Smooth muscle cell (in vitro differentiated cells): Measurements from ENCODE around the gene STEAP1. TPM values are rescaled to one million over a fixed set of nuclear protein-coding genes. Genes with fewer than 3 reads are reported as not detected.

Experiments
- DNase-seq: peaks from one replicate; lab custom pipeline; 2025; ENCODE audit not compliant: unreplicated experiment; lab: John Stamatoyannopoulos, UW
- H2AFZ ChIP-seq: fragments of 200-600 bp; sonication (generic); 2 replicates; pipeline ENCODE4 v1.6.0; 2016; ENCODE audit warnings: antibody characterized with exemption, low read depth, mild to moderate bottlenecking
- H3F3A ChIP-seq: fragments of 200-600 bp; sonication (generic); 2 replicates; pipeline ENCODE4 v1.6.0; 2017; ENCODE audit warnings: antibody characterized with exemption, low read depth
- H3K27ac ChIP-seq: fragments of 200-600 bp; sonication (generic); 2 replicates; pipeline ENCODE4 v1.5.1; 2016; ENCODE audit warnings: low read depth, mild to moderate bottlenecking
- H3K27me3 ChIP-seq: fragments of 200-600 bp; sonication (generic); 2 replicates; pipeline ENCODE4 v1.6.1; 2016; ENCODE audit warnings: low read depth, mild to moderate bottlenecking
- H3K36me3 ChIP-seq: fragments of 200-600 bp; sonication (generic); 2 replicates; pipeline ENCODE4 v1.5.1; 2016; ENCODE audit warnings: low read depth
- H3K4me1 ChIP-seq: fragments of 200-600 bp; sonication (generic); 2 replicates; pipeline ENCODE4 v1.5.1; 2016; ENCODE audit warnings: low read depth
- H3K4me2 ChIP-seq: fragments of 200-600 bp; sonication (generic); 2 replicates; pipeline ENCODE4 v1.6.0; 2016; ENCODE audit warnings: mild to moderate bottlenecking
- H3K4me3 ChIP-seq: fragments of 200-600 bp; sonication (generic); 2 replicates; pipeline ENCODE4 v1.5.1; 2016; ENCODE audit warnings: mild to moderate bottlenecking
- H3K79me2 ChIP-seq: fragments of 200-600 bp; sonication (generic); 2 replicates; pipeline ENCODE4 v1.6.0; 2016; ENCODE audit warnings: low read depth, mild to moderate bottlenecking
- H3K9ac ChIP-seq: fragments of 200-600 bp; sonication (generic); 2 replicates; pipeline ENCODE4 v1.6.0; 2016; ENCODE audit warnings: low read depth
- H3K9me3 ChIP-seq: fragments of 200-600 bp; sonication (generic); replicated peaks from 2 replicates; pipeline ENCODE4 v1.5.1; 2016; ENCODE audit warnings: low read depth
- H4K20me1 ChIP-seq: fragments of 200-600 bp; sonication (generic); 2 replicates; pipeline ENCODE4 v1.6.0; 2016; ENCODE audit warnings: low read depth
- CTCF ChIP-seq: fragments of 200-600 bp; sonication (generic); IDR thresholded peaks from 2 replicates; pipeline ENCODE4 v1.5.1; 2017; ENCODE audit warnings: borderline replicate concordance, mild to moderate bottlenecking, antibody characterized with exemption; ENCODE audit not compliant: insufficient read depth, poor library complexity, severe bottlenecking
- WGBS: methylation state at CpG from one replicate; pipeline ENCODE4 v1.1.7; 2016; ENCODE audit warnings: low lambda C conversion rate; 5-methylcytosine and 5-hydroxymethylcytosine counted together
- polyA plus RNA-seq: library from polyadenylated mRNA; unstranded; fragments of >200 nt; fragmentation: Nextera tagmentation; extraction: Ambion mirVana; gene quantifications from 2 replicates; pipeline ENCODE4 v1.2.1, GENCODE V29; 2016
- total RNA-seq: library from RNA; depleted of rRNA; stranded (reverse); fragments of >200 nt; gene quantifications from 2 replicates; pipeline ENCODE4 v1.2.3, GENCODE V29; 2014

STEAP1 gene
- total and polyA plus RNA-seq, 2 experiments from 2014 or later, result 0.48 to 2.1 TPM

GRCh38 chr7:90209776-90210175 is 55.5 kb downstream of the STEAP1 start:
- H3K79me2 ChIP-seq, result no peaks in the 10 kb centered on the region
- no peak overlapping the region for H2AFZ ChIP-seq
- peaks cover 4% of the 10 kb centered on the region for H3F3A ChIP-seq
- H3K27ac ChIP-seq, result no peak overlapping the region
- H3K4me3 ChIP-seq, result no peak overlapping the region
- no peak overlapping the region for H3K4me2 ChIP-seq
- no peaks in the 10 kb centered on the region for H4K20me1 ChIP-seq
- H3K27me3 ChIP-seq, result peaks cover 7% of the 10 kb centered on the region
- peaks cover 5% of the 10 kb centered on the region for H3K4me1 ChIP-seq
- no peaks in the 10 kb centered on the region for H3K9me3 ChIP-seq
- WGBS, result 69% methylated on average over 1 of the region's 1 CpG
- H3K36me3 ChIP-seq, result no peaks in the 10 kb centered on the region
- no peak for TF ChIP-seq CTCF
- no peak for DNase-seq
- no peak overlapping the region for H3K9ac ChIP-seq

- Histone ChIP-seq H4K20me1 (no peaks in the 10 kb centered on the region), H3K4me1 (peaks cover 5% of the 10 kb centered on the region), H3K27ac (no peak overlapping the region), H3K79me2 (no peaks in the 10 kb centered on the region), H2AFZ (peak overlapping the region; percentile 97), H3K36me3 (no peaks in the 10 kb centered on the region), H3K27me3 (peaks cover 7% of the 10 kb centered on the region), H3K9ac (no peak overlapping the region), H3K4me2 (peak overlapping the region; percentile 97), H3F3A (peaks cover 4% of the 10 kb centered on the region), H3K4me3 (peak overlapping the region; percentile 75), H3K9me3 (no peaks in the 10 kb centered on the region)
- no peak for DNase-seq
- 57% methylated on average over 5 of the region's 5 CpGs for WGBS
- no peak for TF ChIP-seq CTCF
These were observed 56.2 kb downstream of the STEAP1 start for GRCh38 chr7:90210475-90210874.

GRCh38 chr7:90210981-90211380 is 56.7 kb downstream of the STEAP1 start:
- WGBS, result 7% methylated on average over 11 of the region's 11 CpGs
- no peak for DNase-seq
- peak overlapping the region; percentile 97 for H3K4me2 ChIP-seq
- no peaks in the 10 kb centered on the region for H3K36me3 ChIP-seq
- peak overlapping the region; percentile 97 for H2AFZ ChIP-seq
- peak overlapping the region; percentile 75 for H3K4me3 ChIP-seq
- no peak for TF ChIP-seq CTCF
- H3K9ac ChIP-seq, result no peak overlapping the region
- no peak overlapping the region for H3K27ac ChIP-seq
- peaks cover 5% of the 10 kb centered on the region for H3K4me1 ChIP-seq
- H3F3A ChIP-seq, result peaks cover 4% of the 10 kb centered on the region
- no peaks in the 10 kb centered on the region for H3K9me3 ChIP-seq
- no peaks in the 10 kb centered on the region for H3K79me2 ChIP-seq
- H3K27me3 ChIP-seq, result peaks cover 7% of the 10 kb centered on the region
- H4K20me1 ChIP-seq, result no peaks in the 10 kb centered on the region

GRCh38 chr7:90211391-90212148 is 57.3 kb downstream of the STEAP1 start, which contains the start of gene STEAP2:
TSS of gene STEAP2 (plus strand) at chr7:90211740. CDS start at chr7:90225083, 13,343 bp downstream.
- H3K9me3 ChIP-seq, result no peaks in the 10 kb centered on the region
- no peaks in the 10 kb centered on the region for H3K79me2 ChIP-seq
- peak within 1 kb of the TSS; percentile 97 for H2AFZ ChIP-seq
- H3K4me1 ChIP-seq, result peaks cover 5% of the 10 kb centered on the region
- no peaks in the 10 kb centered on the region for H4K20me1 ChIP-seq
- H3K27ac ChIP-seq, result no peak within 1 kb of the TSS
- H3K9ac ChIP-seq, result no peak within 1 kb of the TSS
- peak; percentile 57 for TF ChIP-seq CTCF
- DNase-seq, result peak; percentile 65
- whole genome bisulfite sequencing, result 1% methylated on average over 54 of the region's 73 CpGs
- peak within 1 kb of the TSS; percentile 75 for H3K4me3 ChIP-seq
- peak within 1 kb of the TSS; percentile 97 for H3K4me2 ChIP-seq
- H3F3A ChIP-seq, result peaks cover 4% of the 10 kb centered on the region
- H3K36me3 ChIP-seq, result no peaks in the 10 kb centered on the region
- peaks cover 7% of the 10 kb centered on the region for H3K27me3 ChIP-seq
